K562 (cell line): ENCODE data around the gene SMG5. TPM values are rescaled to one million over a fixed set of nuclear protein-coding genes. Genes with fewer than 3 reads are reported as not detected.

ENCODE experiments used
- CAMTA2 ChIP-seq: fragments of 250-450 bp; sonication (Bioruptor Pico); conservative IDR thresholded peaks from 2 replicates; pipeline ENCODE4 v1.5.1; 2022
- HSF4 ChIP-seq: fragments of 250-450 bp; sonication (Bioruptor Pico); IDR thresholded peaks from 2 replicates; pipeline ENCODE4 v2.1.2; 2022; ENCODE audit warnings: mild to moderate bottlenecking, moderate library complexity, borderline replicate concordance
- MEF2D ChIP-seq: conservative IDR thresholded peaks from 2 replicates; pipeline ENCODE4 v1.6.1; 2016; ENCODE audit warnings: low read depth, missing genetic modification characterization, missing compliant biosample characterization
- NBN ChIP-seq: fragments of 450-650 bp; IDR thresholded peaks from 2 replicates; pipeline ENCODE4 v1.6.1; 2016; ENCODE audit warnings: low read depth, mild to moderate bottlenecking
- RBM17 ChIP-seq: fragments of 200-400 bp; formaldehyde crosslinking; IDR thresholded peaks from 2 replicates; pipeline ENCODE4 v1.6.1; 2017; ENCODE audit warnings: low read depth, mild to moderate bottlenecking, low read length, borderline replicate concordance
- SAFB2 ChIP-seq: fragments of 200-400 bp; formaldehyde crosslinking; IDR thresholded peaks from 2 replicates; pipeline ENCODE4 v1.6.1; 2018; ENCODE audit warnings: borderline replicate concordance, low read length, low read depth, moderate library complexity; ENCODE audit not compliant: severe bottlenecking
- SRSF3 ChIP-seq: fragments of 200-400 bp; formaldehyde crosslinking; IDR thresholded peaks from 2 replicates; pipeline ENCODE4 v1.6.1; 2016; ENCODE audit warnings: mild to moderate bottlenecking, low read length, moderate library complexity; ENCODE audit not compliant: insufficient read depth
- ZNF12 ChIP-seq: sonication (generic); formaldehyde crosslinking; IDR thresholded peaks from 2 replicates; pipeline ENCODE4 v1.4.0; 2020; ENCODE audit warnings: mild to moderate bottlenecking, missing genetic modification reagents
- ZNF263 ChIP-seq: sonication (generic); formaldehyde crosslinking; IDR thresholded peaks from 2 replicates; pipeline ENCODE4 v1.8.0; 2022; ENCODE audit warnings: mild to moderate bottlenecking, missing genetic modification reagents, borderline replicate concordance
- ZNF76 ChIP-seq: fragments of 250-450 bp; sonication (Bioruptor Pico); IDR thresholded peaks from 2 replicates; pipeline ENCODE4 v1.4.0; 2020; ENCODE audit warnings: mild to moderate bottlenecking, moderate library complexity, borderline replicate concordance
- ZSCAN29 ChIP-seq: fragments of 450-650 bp; IDR thresholded peaks from 2 replicates; pipeline ENCODE4 v1.6.1; 2017
- ZZZ3 ChIP-seq: fragments of 450-650 bp; IDR thresholded peaks from 2 replicates; pipeline ENCODE4 v1.6.1; 2016; ENCODE audit warnings: antibody characterized with exemption, mild to moderate bottlenecking, moderate library complexity
- polyA plus RNA-seq, 8 experiments: library from polyadenylated mRNA; depleted of rRNA in 4 of 8; stranded (reverse) in 5 of 8; unstranded in 3 of 8; fragments of >200 nt; fragmentation: Nextera tagmentation in 2 of 8; fragmentation: Illumina TruSeq in 1 of 8; extraction: Ambion mirVana in 2 of 8; extraction: Trizol in 1 of 8; gene quantifications; 2 replicates each; pipeline versions ENCODE4 v1.2.1 to v1.2.3, GENCODE V29; 2011 to 2014; ENCODE audit warnings: inconsistent platforms in 1 of 8, missing spikeins in 1 of 8
- total RNA-seq, 7 experiments: library from RNA; depleted of rRNA in 6 of 7; stranded (reverse); fragments of >200 nt in 6 of 7; fragmentation: Illumina TruSeq in 2 of 7; extraction: Trizol in 2 of 7; gene quantifications; 2 replicates each; pipeline versions ENCODE4 v1.2.1 to v1.2.3, GENCODE V29; 2011 to 2021; ENCODE audit warnings: low replicate concordance in 1 of 7
- TF ChIP-seq, protein P1 (sequence below): sonication (generic); formaldehyde crosslinking; IDR thresholded peaks from 2 replicates; pipeline ENCODE4 v1.8.0; 2022; ENCODE audit warnings: missing genetic modification reagents, mild to moderate bottlenecking, borderline replicate concordance
- TF ChIP-seq, protein P2 (sequence below), 2 experiments: IDR thresholded peaks in 1 of 2; conservative IDR thresholded peaks in 1 of 2; 2 replicates each; pipeline ENCODE4 v1.6.1; 2016; ENCODE audit warnings: low read depth in 2 of 2, mild to moderate bottlenecking in 1 of 2, missing compliant biosample characterization in 1 of 2, missing genetic modification characterization in 1 of 2, moderate library complexity in 1 of 2
- TF ChIP-seq, protein P3 (sequence below): fragments of 450-650 bp; IDR thresholded peaks from 2 replicates; pipeline ENCODE4 v1.7.0; 2016; ENCODE audit warnings: borderline replicate concordance
- TF ChIP-seq, protein P4 (sequence below): sonication (generic); formaldehyde crosslinking; IDR thresholded peaks from 2 replicates; pipeline ENCODE4 v1.9.0; 2022; ENCODE audit warnings: mild to moderate bottlenecking, missing genetic modification reagents
- TF ChIP-seq, protein P5 (sequence below): fragments of 450-650 bp; IDR thresholded peaks from one replicate; pipeline ENCODE4 v1.6.1; 2018; ENCODE audit warnings: mild to moderate bottlenecking, moderate library complexity; ENCODE audit not compliant: partially characterized antibody

The SMG5 gene
- total and polyA plus RNA-seq, 9 of the 15 experiments (the other 6 are each of a cell fraction or from before 2014, with no cell fraction given): 1.4 to 85.9 (median 53.0) TPM

DNA sequence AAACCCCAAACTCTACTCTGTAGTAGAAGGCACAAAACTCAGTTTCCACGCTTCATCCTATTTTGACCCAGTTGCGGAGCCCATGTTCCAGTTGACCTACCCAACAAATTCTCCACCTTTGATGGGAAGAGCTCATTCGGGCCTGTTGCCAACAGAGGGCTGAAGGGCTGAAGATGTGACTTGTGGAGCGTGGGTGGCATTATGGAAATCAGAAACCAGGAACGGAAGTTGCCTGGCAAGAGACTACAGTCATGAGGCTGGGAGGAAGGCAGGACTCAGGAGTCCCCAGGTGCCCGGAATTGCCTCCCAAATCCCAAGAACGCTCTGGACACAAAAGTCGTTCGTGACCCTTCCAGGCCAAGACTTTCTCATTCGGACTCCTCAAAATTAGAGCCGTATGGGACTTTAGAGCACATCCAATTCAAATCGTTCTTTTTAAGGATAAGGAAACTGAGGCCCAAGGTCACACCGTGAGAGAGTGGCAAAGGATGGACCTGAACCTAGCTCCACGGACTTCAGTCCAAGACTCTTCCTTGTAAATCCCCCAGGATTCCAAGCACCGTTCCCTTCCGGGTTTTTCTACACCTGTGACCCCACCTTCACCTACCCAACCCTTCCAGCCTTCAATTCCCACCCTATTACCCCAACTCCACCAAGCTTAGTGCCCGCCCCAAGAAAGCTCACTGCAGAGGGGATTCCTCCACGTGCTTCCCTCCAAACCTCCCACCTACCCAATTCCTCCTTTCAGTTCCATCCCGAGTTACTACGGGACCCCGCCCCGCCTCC is 739 bp downstream of the SMG5 start (continued):
- TF ChIP-seq, protein P1, sequence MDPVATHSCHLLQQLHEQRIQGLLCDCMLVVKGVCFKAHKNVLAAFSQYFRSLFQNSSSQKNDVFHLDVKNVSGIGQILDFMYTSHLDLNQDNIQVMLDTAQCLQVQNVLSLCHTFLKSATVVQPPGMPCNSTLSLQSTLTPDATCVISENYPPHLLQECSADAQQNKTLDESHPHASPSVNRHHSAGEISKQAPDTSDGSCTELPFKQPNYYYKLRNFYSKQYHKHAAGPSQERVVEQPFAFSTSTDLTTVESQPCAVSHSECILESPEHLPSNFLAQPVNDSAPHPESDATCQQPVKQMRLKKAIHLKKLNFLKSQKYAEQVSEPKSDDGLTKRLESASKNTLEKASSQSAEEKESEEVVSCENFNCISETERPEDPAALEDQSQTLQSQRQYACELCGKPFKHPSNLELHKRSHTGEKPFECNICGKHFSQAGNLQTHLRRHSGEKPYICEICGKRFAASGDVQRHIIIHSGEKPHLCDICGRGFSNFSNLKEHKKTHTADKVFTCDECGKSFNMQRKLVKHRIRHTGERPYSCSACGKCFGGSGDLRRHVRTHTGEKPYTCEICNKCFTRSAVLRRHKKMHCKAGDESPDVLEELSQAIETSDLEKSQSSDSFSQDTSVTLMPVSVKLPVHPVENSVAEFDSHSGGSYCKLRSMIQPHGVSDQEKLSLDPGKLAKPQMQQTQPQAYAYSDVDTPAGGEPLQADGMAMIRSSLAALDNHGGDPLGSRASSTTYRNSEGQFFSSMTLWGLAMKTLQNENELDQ (CRISPR knock-in tag): no peak
- TF ChIP-seq CAMTA2 (CRISPR knock-in tag): no peak
- 0 out of 2 replicates have a peak, but pooled peaks have one; percentile 4 for TF ChIP-seq ZNF263 (CRISPR knock-in tag)
- TF ChIP-seq NBN: 0 out of 2 replicates have a peak, but pooled peaks have one; percentile 51
- TF ChIP-seq, protein P2, sequence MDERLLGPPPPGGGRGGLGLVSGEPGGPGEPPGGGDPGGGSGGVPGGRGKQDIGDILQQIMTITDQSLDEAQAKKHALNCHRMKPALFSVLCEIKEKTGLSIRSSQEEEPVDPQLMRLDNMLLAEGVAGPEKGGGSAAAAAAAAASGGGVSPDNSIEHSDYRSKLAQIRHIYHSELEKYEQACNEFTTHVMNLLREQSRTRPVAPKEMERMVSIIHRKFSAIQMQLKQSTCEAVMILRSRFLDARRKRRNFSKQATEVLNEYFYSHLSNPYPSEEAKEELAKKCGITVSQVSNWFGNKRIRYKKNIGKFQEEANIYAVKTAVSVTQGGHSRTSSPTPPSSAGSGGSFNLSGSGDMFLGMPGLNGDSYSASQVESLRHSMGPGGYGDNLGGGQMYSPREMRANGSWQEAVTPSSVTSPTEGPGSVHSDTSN (CRISPR knock-in tag; IDR thresholded peaks at IDR 0.05; ENCODE audit: low read depth): no peak
- TF ChIP-seq, protein P2 (tag; conservative IDR thresholded peaks at IDR 0.05; ENCODE audit: low read depth): no peak
- TF ChIP-seq HSF4: no peak
- no peak for TF ChIP-seq ZNF76
- TF ChIP-seq RBM17: no peak
- no peak for TF ChIP-seq ZSCAN29
- TF ChIP-seq MEF2D: no peak
- TF ChIP-seq SAFB2: no peak
- TF ChIP-seq, protein P3, sequence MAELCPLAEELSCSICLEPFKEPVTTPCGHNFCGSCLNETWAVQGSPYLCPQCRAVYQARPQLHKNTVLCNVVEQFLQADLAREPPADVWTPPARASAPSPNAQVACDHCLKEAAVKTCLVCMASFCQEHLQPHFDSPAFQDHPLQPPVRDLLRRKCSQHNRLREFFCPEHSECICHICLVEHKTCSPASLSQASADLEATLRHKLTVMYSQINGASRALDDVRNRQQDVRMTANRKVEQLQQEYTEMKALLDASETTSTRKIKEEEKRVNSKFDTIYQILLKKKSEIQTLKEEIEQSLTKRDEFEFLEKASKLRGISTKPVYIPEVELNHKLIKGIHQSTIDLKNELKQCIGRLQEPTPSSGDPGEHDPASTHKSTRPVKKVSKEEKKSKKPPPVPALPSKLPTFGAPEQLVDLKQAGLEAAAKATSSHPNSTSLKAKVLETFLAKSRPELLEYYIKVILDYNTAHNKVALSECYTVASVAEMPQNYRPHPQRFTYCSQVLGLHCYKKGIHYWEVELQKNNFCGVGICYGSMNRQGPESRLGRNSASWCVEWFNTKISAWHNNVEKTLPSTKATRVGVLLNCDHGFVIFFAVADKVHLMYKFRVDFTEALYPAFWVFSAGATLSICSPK: peak; percentile 91; the same call in 1 of the 2 replicates
- TF ChIP-seq, protein P4, sequence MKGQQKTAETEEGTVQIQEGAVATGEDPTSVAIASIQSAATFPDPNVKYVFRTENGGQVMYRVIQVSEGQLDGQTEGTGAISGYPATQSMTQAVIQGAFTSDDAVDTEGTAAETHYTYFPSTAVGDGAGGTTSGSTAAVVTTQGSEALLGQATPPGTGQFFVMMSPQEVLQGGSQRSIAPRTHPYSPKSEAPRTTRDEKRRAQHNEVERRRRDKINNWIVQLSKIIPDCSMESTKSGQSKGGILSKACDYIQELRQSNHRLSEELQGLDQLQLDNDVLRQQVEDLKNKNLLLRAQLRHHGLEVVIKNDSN (CRISPR knock-in tag): no peak
- TF ChIP-seq SRSF3: no peak
- TF ChIP-seq, protein P5, sequence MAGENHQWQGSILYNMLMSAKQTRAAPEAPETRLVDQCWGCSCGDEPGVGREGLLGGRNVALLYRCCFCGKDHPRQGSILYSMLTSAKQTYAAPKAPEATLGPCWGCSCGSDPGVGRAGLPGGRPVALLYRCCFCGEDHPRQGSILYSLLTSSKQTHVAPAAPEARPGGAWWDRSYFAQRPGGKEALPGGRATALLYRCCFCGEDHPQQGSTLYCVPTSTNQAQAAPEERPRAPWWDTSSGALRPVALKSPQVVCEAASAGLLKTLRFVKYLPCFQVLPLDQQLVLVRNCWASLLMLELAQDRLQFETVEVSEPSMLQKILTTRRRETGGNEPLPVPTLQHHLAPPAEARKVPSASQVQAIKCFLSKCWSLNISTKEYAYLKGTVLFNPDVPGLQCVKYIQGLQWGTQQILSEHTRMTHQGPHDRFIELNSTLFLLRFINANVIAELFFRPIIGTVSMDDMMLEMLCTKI: no peak
- TF ChIP-seq ZZZ3: no peak
- TF ChIP-seq ZNF12 (CRISPR knock-in tag): no peak
